HAP-1 (cell line): ENCODE results near the gene CFAP77.

ENCODE experiments used
- DNase-seq, 2 experiments: peaks; one replicate each; pipeline ENCODE4 v3.0.0-alpha.2; 2016 to 2020; ENCODE audit warnings: low spot score in 2 of 2
- H3K27me3 ChIP-seq: fragments of 250-450 bp; sonication (Bioruptor Pico); 2 replicates; pipeline ENCODE4 v1.5.1; 2020; ENCODE audit warnings: low read depth, mild to moderate bottlenecking, moderate library complexity
- H3K36me3 ChIP-seq: fragments of 250-450 bp; sonication (Bioruptor Pico); replicated peaks from 2 replicates; pipeline ENCODE4 v1.5.1; 2020; ENCODE audit warnings: mild to moderate bottlenecking
- H3K4me1 ChIP-seq: fragments of 250-450 bp; sonication (Bioruptor Pico); 2 replicates; pipeline ENCODE4 v1.5.1; 2020; ENCODE audit warnings: mild to moderate bottlenecking
- H3K4me3 ChIP-seq: fragments of 250-450 bp; sonication (Bioruptor Pico); 2 replicates; pipeline ENCODE4 v1.5.1; 2020; ENCODE audit warnings: mild to moderate bottlenecking, moderate library complexity
- H3K9me3 ChIP-seq: fragments of 250-450 bp; sonication (Bioruptor Pico); 2 replicates; pipeline ENCODE4 v1.5.1; 2020; ENCODE audit warnings: mild to moderate bottlenecking, moderate library complexity
- in situ Hi-C: fragments of 300-500 bp; cut with MboI; formaldehyde crosslinking; loops from 3 replicates; pipeline ENCODE4 v1.14.3; 2020; ENCODE audit warnings: low sequenced_read_pairs, inconsistent platforms, mixed read lengths

CFAP77 gene

GRCh38 chr9:132572921-132573320, 162.9 kb downstream of the CFAP77 start:
- peak in 1 of 2 experiments; percentile 59 for DNase-seq

DNA sequence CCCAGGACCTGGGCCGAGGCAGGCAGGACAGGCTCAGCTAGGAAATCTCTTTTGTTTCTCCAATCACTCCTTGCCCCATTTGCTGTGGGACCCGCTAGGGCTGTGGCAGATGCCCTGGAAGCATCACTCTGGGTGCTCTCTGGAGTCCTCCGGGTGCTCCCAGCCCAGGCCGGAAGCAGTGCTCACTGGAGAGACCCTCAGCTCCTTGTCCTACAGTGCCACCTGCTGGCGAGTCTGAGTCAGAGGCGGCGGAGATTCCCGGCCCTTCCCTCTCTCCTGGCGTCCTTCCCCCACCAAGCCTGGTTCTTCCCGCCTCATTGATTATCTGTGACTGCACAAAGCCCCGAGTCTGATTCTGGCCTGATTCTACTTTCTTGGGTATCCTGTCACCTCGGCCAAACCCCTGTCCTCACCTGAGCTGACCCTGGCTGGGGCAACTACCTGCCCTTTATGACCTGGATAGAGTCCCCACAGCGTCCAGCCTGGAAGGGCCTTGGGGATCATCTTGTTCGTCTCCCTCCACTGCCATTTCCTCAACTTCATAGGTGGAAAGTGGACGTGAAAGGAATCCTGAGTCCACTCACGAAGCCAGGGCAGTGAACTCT, 165.1 kb downstream of the CFAP77 start:
- DNase-seq: peak; percentile 65 to 91
- Histone ChIP-seq H3K9me3 (no peaks in the 10 kb centered on the region), H3K4me1 (no peaks in the 10 kb centered on the region), H3K4me3 (no peak overlapping the region), H3K27me3 (peaks cover 40% of the 10 kb centered on the region), H3K36me3 (no peaks in the 10 kb centered on the region)
- in situ Hi-C loops: loop anchor here (5.0 kb wide), 2 partner anchors 68 to 163 kb away; partner anchors contain the start of gene CFAP77

More at GRCh38 chr9:132572921-132573320, 162.9 kb downstream of the CFAP77 start:
- H3K4me3 ChIP-seq: no peak overlapping the region
- no peaks in the 10 kb centered on the region for H3K36me3 ChIP-seq
- no peaks in the 10 kb centered on the region for H3K4me1 ChIP-seq
- in situ Hi-C loops: no loop called here
- peaks cover 18% of the 10 kb centered on the region for H3K27me3 ChIP-seq
- no peaks in the 10 kb centered on the region for H3K9me3 ChIP-seq

DNA sequence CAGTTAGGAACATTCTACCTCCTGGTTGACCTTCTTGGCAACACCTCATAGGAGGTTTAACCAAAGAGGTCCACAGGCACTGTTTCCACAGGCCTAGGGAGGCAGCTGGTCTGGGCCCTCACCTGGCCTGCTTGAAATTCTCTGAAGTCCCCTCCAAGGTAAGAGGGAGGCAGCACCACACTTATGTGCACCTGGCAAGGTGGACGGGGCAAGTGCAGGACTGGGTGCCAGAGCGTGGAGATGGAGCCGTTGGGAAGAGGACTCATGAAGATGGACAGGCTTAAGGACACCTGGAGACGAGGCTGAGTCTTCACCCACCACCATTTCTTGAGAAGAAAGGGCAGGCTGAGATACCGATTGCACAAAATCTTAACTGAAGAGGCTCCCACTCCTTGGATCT, 165.8 kb downstream of the CFAP77 start:
- in situ Hi-C loops: loop anchor here (5.0 kb wide), 2 partner anchors 69 to 164 kb away; partner anchors contain the start of gene CFAP77
- Histone ChIP-seq H3K36me3 (no peaks in the 10 kb centered on the region), H3K9me3 (no peaks in the 10 kb centered on the region), H3K4me1 (no peaks in the 10 kb centered on the region), H3K4me3 (no peak overlapping the region), H3K27me3 (peaks cover 47% of the 10 kb centered on the region)
- DNase-seq: no peak

DNA sequence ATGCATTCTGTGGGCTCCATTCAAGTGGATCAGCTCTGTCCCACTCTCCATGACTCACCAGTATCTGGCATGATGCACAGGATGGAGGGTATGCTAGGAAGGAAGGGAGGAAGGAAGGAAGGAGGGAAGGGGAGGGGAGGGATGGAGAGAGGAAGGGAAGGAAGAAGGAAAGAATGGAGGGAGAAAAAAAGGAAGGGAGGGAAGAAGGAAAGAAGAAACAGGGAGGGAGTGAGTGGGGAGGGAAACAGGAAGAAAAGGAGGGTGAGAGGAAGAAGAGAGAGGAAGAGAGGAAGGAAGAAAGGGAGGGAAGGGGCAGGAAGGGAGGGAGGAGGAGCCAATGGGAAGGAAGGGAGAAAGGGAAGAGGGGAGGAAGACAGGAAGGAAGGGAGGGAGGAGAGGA, 167.1 kb downstream of the CFAP77 start:
- no peaks in the 10 kb centered on the region for H3K9me3 ChIP-seq
- peaks cover 60% of the 10 kb centered on the region for H3K27me3 ChIP-seq
- in situ Hi-C loops: loop anchor here (5.0 kb wide), 2 partner anchors 70 to 165 kb away; partner anchors contain the start of gene CFAP77
- no peaks in the 10 kb centered on the region for H3K4me1 ChIP-seq
- no peak for DNase-seq
- H3K36me3 ChIP-seq: no peaks in the 10 kb centered on the region
- H3K4me3 ChIP-seq: no peak overlapping the region

GRCh38 chr9:132578367-132578932, 168.4 kb downstream of the CFAP77 start:
- no peak for DNase-seq
- no peak overlapping the region for H3K4me3 ChIP-seq
- no peaks in the 10 kb centered on the region for H3K36me3 ChIP-seq
- in situ Hi-C loops: loop anchor here (5.0 kb wide), 2 partner anchors 71 to 166 kb away; partner anchors contain the start of gene CFAP77
- no peaks in the 10 kb centered on the region for H3K9me3 ChIP-seq
- no peaks in the 10 kb centered on the region for H3K4me1 ChIP-seq
- H3K27me3 ChIP-seq: peaks cover 72% of the 10 kb centered on the region

- no peaks in the 10 kb centered on the region for H3K9me3 ChIP-seq
- H3K4me3 ChIP-seq: no peak overlapping the region
- no peaks in the 10 kb centered on the region for H3K36me3 ChIP-seq
- H3K27me3 ChIP-seq: peaks cover 79% of the 10 kb centered on the region
- H3K4me1 ChIP-seq: no peaks in the 10 kb centered on the region
- in situ Hi-C loops: loop anchor here (5.0 kb wide), 2 partner anchors 72 to 167 kb away; partner anchors contain the start of gene CFAP77
- DNase-seq: no peak
Observed at GRCh38 chr9:132579427-132579798, 169.4 kb downstream of the CFAP77 start.

- H3K4me1 ChIP-seq: no peaks in the 10 kb centered on the region
- in situ Hi-C loops: no loop called here
- H3K36me3 ChIP-seq: no peaks in the 10 kb centered on the region
- no peaks in the 10 kb centered on the region for H3K9me3 ChIP-seq
- H3K27me3 ChIP-seq: peaks cover 96% of the 10 kb centered on the region
- DNase-seq: no peak
- H3K4me3 ChIP-seq: no peak within 1 kb of the TSS
Observed at GRCh38 chr9:132582276-132582785, 172.3 kb downstream of the CFAP77 start, which contains the start of gene BARHL1. TSS of gene BARHL1 (plus strand) at chr9:132582606. CDS start at chr9:132582798, 192 bp downstream.

DNA sequence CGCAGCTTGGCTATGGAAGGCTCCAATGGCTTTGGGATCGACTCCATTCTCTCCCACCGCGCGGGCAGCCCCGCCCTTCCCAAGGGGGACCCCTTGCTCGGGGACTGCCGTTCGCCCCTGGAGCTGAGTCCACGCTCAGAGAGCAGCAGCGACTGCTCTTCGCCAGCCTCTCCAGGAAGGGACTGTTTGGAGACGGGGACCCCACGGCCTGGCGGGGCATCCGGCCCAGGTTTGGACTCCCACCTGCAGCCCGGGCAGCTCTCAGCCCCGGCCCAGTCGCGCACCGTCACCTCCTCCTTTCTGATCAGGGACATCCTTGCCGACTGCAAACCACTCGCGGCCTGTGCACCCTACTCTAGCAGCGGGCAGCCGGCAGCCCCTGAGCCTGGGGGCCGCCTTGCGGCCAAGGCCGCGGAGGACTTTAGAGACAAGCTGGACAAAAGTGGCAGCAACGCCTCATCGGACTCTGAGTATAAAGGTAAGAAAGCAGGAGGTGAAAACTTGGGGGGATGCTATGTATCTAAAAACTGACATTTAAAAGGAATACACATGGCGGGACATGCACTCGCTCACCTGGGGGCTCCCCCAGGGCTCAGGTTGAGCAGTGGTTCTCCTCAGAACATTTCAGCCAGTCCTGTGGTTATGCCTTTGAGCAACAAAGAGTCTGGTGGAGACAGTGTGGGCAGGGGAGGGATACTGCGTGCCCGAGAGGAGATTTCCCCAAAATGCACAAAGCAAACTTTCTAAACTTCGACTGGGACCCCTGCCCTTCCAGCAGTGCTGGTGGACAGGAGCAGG, 173.0 kb downstream of the CFAP77 start:
- in situ Hi-C loops: no loop called here
- no peaks in the 10 kb centered on the region for H3K36me3 ChIP-seq
- H3K27me3 ChIP-seq: peaks cover 96% of the 10 kb centered on the region
- H3K9me3 ChIP-seq: no peaks in the 10 kb centered on the region
- DNase-seq: no peak
- H3K4me3 ChIP-seq: no peak overlapping the region
- H3K4me1 ChIP-seq: no peaks in the 10 kb centered on the region

- in situ Hi-C loops: no loop called here
- no peaks in the 10 kb centered on the region for H3K36me3 ChIP-seq
- H3K4me3 ChIP-seq: no peak overlapping the region
- no peak for DNase-seq
- H3K27me3 ChIP-seq: peaks cover 96% of the 10 kb centered on the region
- H3K9me3 ChIP-seq: no peaks in the 10 kb centered on the region
- H3K4me1 ChIP-seq: no peaks in the 10 kb centered on the region
Observed at GRCh38 chr9:132583584-132584304, 173.7 kb downstream of the CFAP77 start.

DNA sequence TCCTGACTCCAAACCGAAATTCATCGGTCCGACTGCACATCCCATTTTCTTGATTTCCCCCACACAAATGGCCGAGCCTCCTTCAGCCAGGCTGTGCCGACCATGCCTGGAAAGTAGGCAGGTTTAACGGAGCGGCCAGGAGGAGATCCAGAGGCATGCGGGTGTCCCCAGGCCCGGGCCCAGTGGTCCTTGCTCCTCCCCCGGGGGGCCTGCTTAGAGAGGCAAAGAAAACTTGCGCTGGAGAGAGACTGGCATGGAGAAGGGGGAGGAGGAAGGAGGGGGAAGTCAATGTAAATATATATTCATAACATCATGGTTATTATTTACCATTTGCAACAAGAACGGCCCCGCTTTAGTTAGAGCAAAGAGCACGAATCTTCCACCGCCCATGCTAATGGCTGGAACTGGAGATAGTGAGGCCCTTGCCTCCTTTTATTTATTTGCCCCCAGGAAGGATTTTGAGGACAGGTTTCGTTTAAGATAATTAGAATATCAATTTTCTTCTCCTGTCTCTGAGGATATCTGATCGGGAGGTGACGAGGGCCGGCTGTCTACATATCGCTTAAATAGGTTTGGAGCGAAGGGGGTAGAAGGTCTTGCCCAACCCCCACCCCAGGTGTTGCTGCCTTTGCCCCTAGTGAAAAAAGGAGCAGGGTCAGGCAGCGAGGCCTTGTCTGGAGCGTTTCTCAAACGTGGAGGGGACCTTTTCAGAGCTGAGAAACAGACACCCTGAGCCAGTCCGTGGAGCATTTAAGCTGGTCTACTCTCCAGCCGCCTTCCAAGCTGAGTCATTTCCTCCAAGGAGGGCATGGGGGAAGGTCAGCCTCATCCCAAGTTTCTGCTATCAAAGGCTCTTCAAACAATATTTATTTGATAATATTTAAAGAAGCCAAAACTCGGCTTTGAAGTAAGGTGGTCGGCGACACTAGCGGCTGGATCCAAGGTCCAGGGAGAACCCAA, 174.9 kb downstream of the CFAP77 start:
- in situ Hi-C loops: no loop called here
- Histone ChIP-seq H3K36me3 (no peaks in the 10 kb centered on the region), H3K4me1 (no peaks in the 10 kb centered on the region), H3K27me3 (peaks cover 95% of the 10 kb centered on the region), H3K4me3 (no peak overlapping the region), H3K9me3 (no peaks in the 10 kb centered on the region)
- DNase-seq: no peak

DNA sequence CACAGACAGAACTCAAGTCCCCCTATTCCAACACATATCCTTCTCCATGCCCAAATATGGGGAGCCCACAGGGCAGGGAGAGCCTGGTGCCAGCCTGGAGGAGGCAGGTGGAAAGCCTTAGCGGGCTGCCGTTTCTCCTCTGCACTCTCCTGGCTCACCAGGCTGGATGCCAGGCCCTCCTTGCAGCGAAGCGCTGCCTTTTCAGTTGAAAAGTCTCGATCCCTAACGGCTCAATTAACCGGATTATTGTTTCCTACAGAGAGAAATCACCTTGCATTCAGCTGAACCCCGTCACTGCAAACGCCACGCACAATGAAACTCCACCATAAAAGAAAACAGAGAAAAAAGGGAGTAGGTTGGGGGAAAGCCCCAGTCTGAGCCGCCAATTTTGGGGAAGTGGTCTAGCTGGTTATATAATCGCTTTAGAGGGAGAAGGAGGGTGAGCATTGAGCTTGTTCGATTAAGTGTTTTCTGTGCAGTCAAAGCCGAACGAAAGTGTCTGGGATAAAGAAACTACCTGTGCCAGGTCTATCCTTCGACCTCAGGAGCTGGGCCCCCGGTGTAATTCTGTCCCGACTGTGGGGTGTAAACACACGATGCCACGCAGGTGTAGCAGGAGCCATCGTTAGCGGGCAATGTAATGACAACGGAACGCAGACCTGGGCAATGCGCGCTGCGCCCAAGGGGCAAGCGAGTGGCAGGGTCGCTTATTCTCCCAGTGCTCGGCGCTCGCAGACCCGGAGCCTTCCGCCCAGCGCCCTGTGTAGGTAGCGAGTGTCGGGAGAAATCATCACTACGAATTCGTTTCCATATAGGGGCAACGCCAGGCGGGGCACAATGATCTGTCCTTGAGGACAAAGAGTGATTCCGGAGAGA, 176.2 kb downstream of the CFAP77 start:
- in situ Hi-C loops: no loop called here
- Histone ChIP-seq H3K4me1 (peaks cover 5% of the 10 kb centered on the region), H3K4me3 (no peak overlapping the region), H3K27me3 (peaks cover 82% of the 10 kb centered on the region), H3K36me3 (no peaks in the 10 kb centered on the region), H3K9me3 (no peaks in the 10 kb centered on the region)
- DNase-seq: no peak
